ENCODE data around the gene TRIP11.
A peak's percentile ranks its signal among the peaks of the same experiment; 100 is the strongest.

The TRIP11 gene

DNA sequence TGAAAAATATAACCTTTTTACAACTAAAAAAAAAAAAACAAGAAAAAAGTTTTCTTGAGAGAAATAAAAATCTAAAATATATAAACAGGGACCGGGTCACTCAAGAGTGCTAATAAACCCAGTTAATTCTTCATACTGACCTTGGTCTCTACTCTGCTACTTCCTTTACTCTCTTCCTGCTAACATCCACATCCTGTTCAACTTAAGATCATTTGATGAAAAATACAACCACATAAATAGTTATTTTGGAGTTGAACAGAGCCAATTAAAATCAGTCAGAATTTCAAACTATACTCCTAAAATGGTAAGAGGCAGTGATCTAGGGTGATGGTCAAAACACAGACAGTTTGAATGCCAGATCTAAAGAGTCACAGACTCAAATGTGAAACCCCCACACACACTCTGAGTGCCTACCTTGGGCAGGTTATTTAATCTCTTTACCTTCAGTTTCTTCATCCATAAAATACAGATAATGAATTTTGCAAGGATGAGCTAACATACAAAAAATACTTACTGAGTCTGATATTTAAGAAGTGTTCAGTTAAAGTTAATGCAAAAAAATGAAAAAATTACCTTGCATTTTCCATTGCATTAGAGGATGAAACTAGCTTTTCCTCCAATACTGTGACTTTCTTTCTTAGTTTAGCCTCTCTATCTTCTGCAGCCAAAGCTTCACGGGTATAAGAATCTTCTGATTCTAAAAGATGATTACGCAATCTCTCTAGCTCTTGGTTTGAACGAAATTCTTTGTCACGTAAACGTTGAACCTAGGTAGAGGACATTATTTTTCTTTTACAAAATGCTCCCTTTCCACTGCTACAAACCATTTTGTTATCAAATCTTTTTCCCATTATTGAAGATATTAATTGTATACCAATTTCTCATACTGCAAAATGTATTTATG, 40.9 kb downstream of the TRIP11 start:
- Histone ChIP-seq H3K4me3 (ENCODE audit: low read length) (no peak overlapping the region), H3K27me3 (replicated peaks; ENCODE audit: insufficient read depth, low read length) (no peaks in the 10 kb centered on the region), H3F3A (ENCODE audit: insufficient read depth, low read length) (no peaks in the 10 kb centered on the region), H3K9ac (ENCODE audit: low read length) (no peak overlapping the region), H3K4me1 (ENCODE audit: low read length) (no peaks in the 10 kb centered on the region), H3K36me3 (replicated peaks; ENCODE audit: insufficient read depth, low read length) (no peaks in the 10 kb centered on the region), H4K20me1 (ENCODE audit: insufficient read depth, low read length) (no peaks in the 10 kb centered on the region), H3K79me2 (ENCODE audit: low read length) (no peaks in the 10 kb centered on the region), H2AFZ (ENCODE audit: low read length) (no peak overlapping the region), H3K4me2 (ENCODE audit: low read depth, low read length) (no peak overlapping the region), H3K27ac (ENCODE audit: low read length) (no peak overlapping the region), H3K9me2 (replicated peaks; ENCODE audit: insufficient read depth, low read length) (no peaks in the 10 kb centered on the region), H3K9me3 (replicated peaks; ENCODE audit: insufficient read depth, low read length) (no peaks in the 10 kb centered on the region)
- no peak for DNase-seq
- TF ChIP-seq EZH2phosphoT487 (IDR thresholded peaks at IDR 0.05; ENCODE audit: low read length) (no peak), EZH2 (optimal IDR thresholded peaks at IDR 0.05; ENCODE audit: low read depth, low read length) (no peak)
- TF ChIP-seq, protein P1, sequence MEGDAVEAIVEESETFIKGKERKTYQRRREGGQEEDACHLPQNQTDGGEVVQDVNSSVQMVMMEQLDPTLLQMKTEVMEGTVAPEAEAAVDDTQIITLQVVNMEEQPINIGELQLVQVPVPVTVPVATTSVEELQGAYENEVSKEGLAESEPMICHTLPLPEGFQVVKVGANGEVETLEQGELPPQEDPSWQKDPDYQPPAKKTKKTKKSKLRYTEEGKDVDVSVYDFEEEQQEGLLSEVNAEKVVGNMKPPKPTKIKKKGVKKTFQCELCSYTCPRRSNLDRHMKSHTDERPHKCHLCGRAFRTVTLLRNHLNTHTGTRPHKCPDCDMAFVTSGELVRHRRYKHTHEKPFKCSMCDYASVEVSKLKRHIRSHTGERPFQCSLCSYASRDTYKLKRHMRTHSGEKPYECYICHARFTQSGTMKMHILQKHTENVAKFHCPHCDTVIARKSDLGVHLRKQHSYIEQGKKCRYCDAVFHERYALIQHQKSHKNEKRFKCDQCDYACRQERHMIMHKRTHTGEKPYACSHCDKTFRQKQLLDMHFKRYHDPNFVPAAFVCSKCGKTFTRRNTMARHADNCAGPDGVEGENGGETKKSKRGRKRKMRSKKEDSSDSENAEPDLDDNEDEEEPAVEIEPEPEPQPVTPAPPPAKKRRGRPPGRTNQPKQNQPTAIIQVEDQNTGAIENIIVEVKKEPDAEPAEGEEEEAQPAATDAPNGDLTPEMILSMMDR (IDR thresholded peaks at IDR 0.05; ENCODE audit: low read length) = no peak

DNA sequence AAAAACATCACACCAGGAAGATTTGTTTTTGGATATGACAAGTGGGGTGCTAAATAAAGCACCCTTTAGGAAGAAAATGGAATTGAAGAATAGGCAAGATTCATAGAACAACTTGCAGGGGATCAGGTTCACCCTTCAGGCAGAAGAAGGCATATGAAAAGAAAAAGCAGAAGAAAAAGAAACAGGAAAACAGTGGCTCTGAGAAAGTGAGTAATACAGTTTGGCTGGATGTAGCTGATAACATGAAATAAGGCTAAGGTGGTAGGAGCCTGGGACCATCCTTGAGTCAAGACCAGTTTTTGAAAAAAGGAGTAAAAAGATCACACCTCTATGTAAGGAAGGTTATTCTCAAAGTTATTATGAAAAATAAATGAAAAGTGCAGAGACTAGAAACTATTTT, 42.4 kb downstream of the TRIP11 start:
- H2AFZ ChIP-seq (ENCODE audit: low read length) = no peak overlapping the region
- no peaks in the 10 kb centered on the region for H3K27me3 ChIP-seq (replicated peaks; ENCODE audit: insufficient read depth, low read length)
- H3K4me3 ChIP-seq (ENCODE audit: low read length) = no peak overlapping the region
- H3K27ac ChIP-seq (ENCODE audit: low read length) = no peak overlapping the region
- H3K9me2 ChIP-seq (replicated peaks; ENCODE audit: insufficient read depth, low read length) = no peaks in the 10 kb centered on the region
- TF ChIP-seq EZH2phosphoT487 (IDR thresholded peaks at IDR 0.05; ENCODE audit: low read length) (no peak), EZH2 (optimal IDR thresholded peaks at IDR 0.05; ENCODE audit: low read depth, low read length) (no peak)
- TF ChIP-seq, protein P1 (IDR thresholded peaks at IDR 0.05; ENCODE audit: low read length) = no peak
- H3K4me1 ChIP-seq (ENCODE audit: low read length) = no peaks in the 10 kb centered on the region
- H3K4me2 ChIP-seq (ENCODE audit: low read depth, low read length) = no peak overlapping the region
- H3K9me3 ChIP-seq (replicated peaks; ENCODE audit: insufficient read depth, low read length) = no peaks in the 10 kb centered on the region
- no peaks in the 10 kb centered on the region for H4K20me1 ChIP-seq (ENCODE audit: insufficient read depth, low read length)
- no peak for DNase-seq
- no peak overlapping the region for H3K9ac ChIP-seq (ENCODE audit: low read length)
- H3K79me2 ChIP-seq (ENCODE audit: low read length) = no peaks in the 10 kb centered on the region
- no peaks in the 10 kb centered on the region for H3F3A ChIP-seq (ENCODE audit: insufficient read depth, low read length)
- no peaks in the 10 kb centered on the region for H3K36me3 ChIP-seq (replicated peaks; ENCODE audit: insufficient read depth, low read length)

DNA sequence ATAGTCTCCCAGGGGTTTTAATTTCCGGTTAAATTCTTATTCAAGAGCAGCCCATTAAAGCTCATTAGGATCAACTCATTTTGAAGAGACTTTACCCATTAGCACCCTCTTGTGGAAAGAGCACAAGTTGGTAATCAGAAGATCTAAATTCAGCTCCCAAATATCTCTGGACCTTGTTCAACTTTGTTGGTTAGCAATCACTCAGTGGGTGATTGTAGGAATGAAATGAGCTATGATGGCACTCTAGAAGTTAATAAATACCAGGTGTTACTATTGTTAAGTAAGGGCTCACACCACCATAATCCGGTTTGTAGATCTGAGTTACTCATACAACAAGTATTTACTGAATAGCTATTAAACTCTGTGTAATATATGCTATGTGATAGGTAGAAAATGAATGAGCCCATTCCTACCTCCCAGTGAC, 42.9 kb downstream of the TRIP11 start:
- H3K79me2 ChIP-seq (ENCODE audit: low read length) = no peaks in the 10 kb centered on the region
- TF ChIP-seq EZH2phosphoT487 (IDR thresholded peaks at IDR 0.05; ENCODE audit: low read length) = no peak
- TF ChIP-seq, protein P1 (IDR thresholded peaks at IDR 0.05; ENCODE audit: low read length) = peak; percentile 42
- no peak for TF ChIP-seq EZH2 (optimal IDR thresholded peaks at IDR 0.05; ENCODE audit: low read depth, low read length)
- no peaks in the 10 kb centered on the region for H3K4me1 ChIP-seq (ENCODE audit: low read length)
- H3K9me2 ChIP-seq (replicated peaks; ENCODE audit: insufficient read depth, low read length) = no peaks in the 10 kb centered on the region
- no peaks in the 10 kb centered on the region for H3K36me3 ChIP-seq (replicated peaks; ENCODE audit: insufficient read depth, low read length)
- no peaks in the 10 kb centered on the region for H4K20me1 ChIP-seq (ENCODE audit: insufficient read depth, low read length)
- H3K4me3 ChIP-seq (ENCODE audit: low read length) = no peak overlapping the region
- no peaks in the 10 kb centered on the region for H3K27me3 ChIP-seq (replicated peaks; ENCODE audit: insufficient read depth, low read length)
- H3K9me3 ChIP-seq (replicated peaks; ENCODE audit: insufficient read depth, low read length) = no peaks in the 10 kb centered on the region
- peak; percentile 24 for DNase-seq
- H3K9ac ChIP-seq (ENCODE audit: low read length) = no peak overlapping the region
- no peak overlapping the region for H2AFZ ChIP-seq (ENCODE audit: low read length)
- no peak overlapping the region for H3K4me2 ChIP-seq (ENCODE audit: low read depth, low read length)
- H3K27ac ChIP-seq (ENCODE audit: low read length) = no peak overlapping the region
- no peaks in the 10 kb centered on the region for H3F3A ChIP-seq (ENCODE audit: insufficient read depth, low read length)

Data from MM.1S (cell line).